Panc1 (cell line): ENCODE results near the gene CHPF2. TPM values are rescaled to one million over a fixed set of nuclear protein-coding genes. Genes with fewer than 3 reads are reported as not detected.

Source experiments
- ATAC-seq: fragments of 200-7000 bp; cut with Tn5 transposase; 2 replicates; pipeline ENCODE4 v1.9.1; 2020; ENCODE audit warnings: mild to moderate bottlenecking, moderate library complexity
- BruUV-seq: library from RNA; stranded (reverse); fragments of 400-500 nt; replicated peaks from 2 replicates; lab custom pipeline; 2021; lab: Mats Ljungman, UMichigan
- CTCF ChIA-PET: fragments of 300-600 bp; sonication (Branson Sonifier 250); formaldehyde crosslinking; loops from one replicate; lab custom pipeline; 2022; ENCODE audit warnings: antibody characterized with exemption; lab: Charles Lee
- POLR2A ChIA-PET: fragments of 300-600 bp; sonication (Branson Sonifier 250); formaldehyde crosslinking; loops from one replicate; lab custom pipeline; 2022; ENCODE audit warnings: antibody characterized with exemption; lab: Charles Lee
- DNase-seq: peaks from one replicate; pipeline ENCODE4 v3.0.0-alpha.2; 2010; ENCODE audit warnings: low read depth, low spot score
- H3K27ac ChIP-seq: 2 replicates; pipeline ENCODE4 v1.5.1; 2011; ENCODE audit warnings: mild to moderate bottlenecking, low read length, inconsistent platforms
- H3K27me3 ChIP-seq: fragments of 200-500 bp; sonication (Bioruptor generic); 2 replicates; pipeline ENCODE4 v1.6.0; 2014; ENCODE audit warnings: low read length, inconsistent platforms; ENCODE audit not compliant: control insufficient read depth, insufficient read depth
- H3K36me3 ChIP-seq: fragments of 200-500 bp; sonication (Bioruptor generic); 2 replicates; pipeline ENCODE4 v1.5.1; 2014; ENCODE audit warnings: inconsistent platforms, mild to moderate bottlenecking, low read length, moderate library complexity; ENCODE audit not compliant: control insufficient read depth, insufficient read depth
- H3K4me1 ChIP-seq: 2 replicates; pipeline ENCODE4 v1.5.1; 2011; ENCODE audit warnings: inconsistent platforms, mild to moderate bottlenecking, low read length, moderate library complexity; ENCODE audit not compliant: control insufficient read depth, insufficient read depth
- H3K4me3 ChIP-seq, 2 experiments: 2 replicates each; pipeline ENCODE4 v1.5.1; 2011 to 2012; ENCODE audit warnings: low read depth in 2 of 2, low read length in 2 of 2, mild to moderate bottlenecking in 2 of 2, inconsistent platforms in 1 of 2, moderate library complexity in 1 of 2
- H3K9me3 ChIP-seq: fragments of 200-500 bp; sonication (Bioruptor generic); 2 replicates; pipeline ENCODE4 v1.5.1; 2014; ENCODE audit warnings: low read depth, mild to moderate bottlenecking, inconsistent platforms, low read length, moderate library complexity; ENCODE audit not compliant: control insufficient read depth, insufficient read depth
- CTCF ChIP-seq: fragments of 450-650 bp; IDR thresholded peaks from 2 replicates; pipeline ENCODE4 v1.5.1; 2017; ENCODE audit warnings: mild to moderate bottlenecking
- POLR2AphosphoS5 ChIP-seq: IDR thresholded peaks from 2 replicates; pipeline ENCODE4 v1.6.1; 2012; ENCODE audit warnings: mild to moderate bottlenecking, low read depth, low read length, moderate library complexity
- REST ChIP-seq, 2 experiments: IDR thresholded peaks; 2 replicates each; pipeline ENCODE4 v1.6.1; 2011 to 2012; ENCODE audit warnings: low read depth in 2 of 2, control low read depth in 1 of 2, low read length in 1 of 2, mild to moderate bottlenecking in 1 of 2, moderate library complexity in 1 of 2; ENCODE audit not compliant: insufficient read depth in 1 of 2
- SIN3A ChIP-seq: IDR thresholded peaks from 2 replicates; pipeline ENCODE4 v1.6.1; 2012; ENCODE audit warnings: low read depth, mild to moderate bottlenecking, low read length, moderate library complexity, borderline replicate concordance; ENCODE audit not compliant: insufficient read depth
- TCF7L2 ChIP-seq: IDR thresholded peaks from 2 replicates; pipeline ENCODE4 v1.6.1; 2011; ENCODE audit warnings: mild to moderate bottlenecking, low read depth, low read length, inconsistent platforms
- in situ Hi-C: cut with HindIII; loops from 2 replicates; pipeline ENCODE4 v1.10.0; 2016; ENCODE audit warnings: low sequenced_read_pairs, low pct_unique_long_range_greater_than_20kb
- intact Hi-C: fragments of 100-400 bp; cut with micrococcal nuclease; formaldehyde crosslinking; loops from one replicate; pipeline ENCODE4 v1.10.0; 2022; ENCODE audit not compliant: unreplicated experiment
- total RNA-seq: library from RNA; stranded (reverse); gene quantifications from one replicate; pipeline ENCODE4 v1.2.1, GENCODE V29; 2021; ENCODE audit not compliant: unreplicated experiment

Gene CHPF2
- total RNA-seq, 1 experiment from 2014 or later: 44.9 TPM

- intact Hi-C loops (no loop called here), in situ Hi-C loops (no loop called here)
- Histone ChIP-seq H3K27me3 (no peaks in the 10 kb centered on the region), H3K36me3 (no peaks in the 10 kb centered on the region), H3K4me1 (no peaks in the 10 kb centered on the region), H3K9me3 (no peaks in the 10 kb centered on the region), H3K27ac (no peak overlapping the region), H3K4me3 (no peak overlapping the region)
- no TSS peak for BruUV-seq
- DNase-seq (no peak), ATAC-seq (no peak)
- CTCF ChIA-PET: no interaction called here
- TF ChIP-seq POLR2AphosphoS5: no peak
- TF ChIP-seq REST (IDR thresholded peaks at IDR 0.05; ENCODE audit: insufficient read depth in 1 of 2, low read depth in 2 of 2, low read length in 1 of 2): no peak
- no peak for TF ChIP-seq CTCF
- no peak for TF ChIP-seq SIN3A
- no peak for TF ChIP-seq TCF7L2
- POLR2A ChIA-PET: no interaction called here
These were observed 32.3 kb downstream of the CHPF2 start for GRCh38 chr7:151264615-151265014.

GRCh38 chr7:151265351-151265931 lies 33.2 kb downstream of the CHPF2 start:
- ChIA-PET CTCF (no interaction called here), POLR2A (no interaction called here)
- Histone ChIP-seq H3K9me3 (no peaks in the 10 kb centered on the region), H3K4me3 (no peak overlapping the region), H3K27me3 (no peaks in the 10 kb centered on the region), H3K4me1 (no peaks in the 10 kb centered on the region), H3K36me3 (no peaks in the 10 kb centered on the region), H3K27ac (no peak overlapping the region)
- intact Hi-C loops: no loop called here
- in situ Hi-C loops: no loop called here
- DNase-seq (no peak), ATAC-seq (no peak)
- no TSS peak for BruUV-seq
- TF ChIP-seq POLR2AphosphoS5: no peak
- no peak for TF ChIP-seq SIN3A
- TF ChIP-seq CTCF: no peak
- TF ChIP-seq REST (IDR thresholded peaks at IDR 0.05; ENCODE audit: insufficient read depth in 1 of 2, low read depth in 2 of 2, low read length in 1 of 2): no peak
- no peak for TF ChIP-seq TCF7L2
